HCT116 (cell line): ENCODE measurements around the gene SPATA31D4. TPM values are rescaled to one million over a fixed set of nuclear protein-coding genes. Genes with fewer than 3 reads are reported as not detected.

Source experiments
- ATAC-seq: fragments of 200-7000 bp; cut with Tn5 transposase; 2 replicates; pipeline ENCODE4 v1.9.1; 2020; ENCODE audit warnings: mild to moderate bottlenecking, moderate library complexity
- BruUV-seq: library from RNA; stranded (reverse); fragments of 400-500 nt; replicated peaks from 2 replicates; lab custom pipeline; 2021; lab: Mats Ljungman, UMichigan
- CTCF ChIA-PET: fragments of 300-600 bp; sonication (Branson Sonifier 250); formaldehyde crosslinking; loops from one replicate; lab custom pipeline; 2021; ENCODE audit warnings: antibody characterized with exemption; lab: Charles Lee
- POLR2A ChIA-PET: fragments of 300-600, 350-600 bp; sonication (Branson Sonifier 250); formaldehyde crosslinking; loops from one replicate; lab custom pipeline; 2021; ENCODE audit warnings: antibody characterized with exemption; lab: Charles Lee
- RAD21 ChIA-PET, 2 experiments: fragments of 300-600 bp; sonication (Branson Sonifier 250); formaldehyde crosslinking; loops; one replicate each; lab custom pipeline; 2023; ENCODE audit warnings: low total read pairs in 2 of 2; ENCODE audit not compliant: uncharacterized antibody in 2 of 2, unreplicated experiment in 2 of 2, low non-redundant PET in 1 of 2; lab: Charles Lee
- DNase-seq: peaks from one replicate; pipeline ENCODE4 v3.0.0-alpha.2; 2010; ENCODE audit warnings: low read depth, low spot score
- H2AFZ ChIP-seq: fragments of 200-600 bp; shearing (Covaris generic), sonication (generic); 2 replicates; pipeline ENCODE4 v1.6.1; 2017; ENCODE audit warnings: low read depth, mixed run types, mixed read lengths, antibody characterized with exemption, low read length; ENCODE audit not compliant: poor library complexity, severe bottlenecking
- H3K27ac ChIP-seq: 2 replicates; pipeline ENCODE4 v1.5.1; 2012; ENCODE audit warnings: low read depth, low read length
- H3K27me3 ChIP-seq: fragments of 200-600 bp; sonication (generic); 2 replicates; pipeline ENCODE4 v1.6.1; 2016; ENCODE audit warnings: mixed run types, low read length, mixed read lengths; ENCODE audit not compliant: insufficient read depth
- H3K36me3 ChIP-seq, 2 experiments: fragments of 200-500 bp in 1 of 2; fragments of 200-600 bp in 1 of 2; sonication (Bioruptor generic) in 1 of 2; sonication (generic) in 1 of 2; 2 replicates each; pipeline versions ENCODE4 v1.5.1 to v1.6.1; 2014 to 2016; ENCODE audit warnings: low read length in 2 of 2, inconsistent platforms in 1 of 2, mixed read lengths in 1 of 2, mixed run types in 1 of 2; ENCODE audit not compliant: insufficient read depth in 2 of 2, control insufficient read depth in 1 of 2
- H3K4me1 ChIP-seq, 2 experiments: fragments of 200-600 bp in 1 of 2; sonication (generic) in 1 of 2; 2 replicates each; pipeline versions ENCODE4 v1.5.1 to v1.6.1; 2012 to 2017; ENCODE audit warnings: low read length in 2 of 2, inconsistent platforms in 1 of 2, mild to moderate bottlenecking in 1 of 2, mixed read lengths in 1 of 2, mixed run types in 1 of 2, moderate library complexity in 1 of 2; ENCODE audit not compliant: insufficient read depth in 2 of 2, control insufficient read depth in 1 of 2
- H3K4me2 ChIP-seq: fragments of 200-600 bp; sonication (generic); 2 replicates; pipeline ENCODE4 v1.6.1; 2017; ENCODE audit warnings: mixed run types, low read length, mixed read lengths
- H3K4me3 ChIP-seq, 2 experiments: fragments of 200-600 bp in 1 of 2; sonication (generic) in 1 of 2; replicated peaks in 1 of 2; 2 replicates each; pipeline ENCODE4 v1.5.1; 2011 to 2016; ENCODE audit warnings: low read length in 2 of 2, control low read depth in 1 of 2, low read depth in 1 of 2, mild to moderate bottlenecking in 1 of 2, mixed read lengths in 1 of 2, mixed run types in 1 of 2
- H3K79me2 ChIP-seq: fragments of 200-600 bp; sonication (generic); 2 replicates; pipeline ENCODE4 v1.6.1; 2017; ENCODE audit warnings: mild to moderate bottlenecking, mixed run types, low read length, moderate library complexity, mixed read lengths; ENCODE audit not compliant: insufficient read depth
- H3K9ac ChIP-seq: fragments of 200-600 bp; sonication (generic); 2 replicates; pipeline ENCODE4 v1.6.1; 2016; ENCODE audit warnings: low read length, mixed read lengths
- H3K9me2 ChIP-seq: fragments of 200-600 bp; sonication (generic), shearing (Covaris generic); 2 replicates; pipeline ENCODE4 v1.6.1; 2017; ENCODE audit warnings: mixed run types, mild to moderate bottlenecking, moderate library complexity; ENCODE audit not compliant: insufficient read depth
- H3K9me3 ChIP-seq, 2 experiments: fragments of 200-500 bp in 1 of 2; fragments of 200-600 bp in 1 of 2; sonication (Bioruptor generic) in 1 of 2; sonication (generic) in 1 of 2; 2 replicates each; pipeline ENCODE4 v1.6.1; 2014 to 2017; ENCODE audit warnings: low read length in 2 of 2, mixed read lengths in 2 of 2, inconsistent platforms in 1 of 2, low read depth in 1 of 2, mild to moderate bottlenecking in 1 of 2, mixed run types in 1 of 2, moderate library complexity in 1 of 2; ENCODE audit not compliant: control insufficient read depth in 1 of 2, insufficient read depth in 1 of 2
- H4K20me1 ChIP-seq: fragments of 200-600 bp; sonication (generic), shearing (Covaris generic); 2 replicates; pipeline ENCODE4 v1.6.1; 2017; ENCODE audit warnings: mixed run types, mild to moderate bottlenecking, moderate library complexity; ENCODE audit not compliant: insufficient read depth
- CBX3 ChIP-seq: IDR thresholded peaks from 2 replicates; pipeline ENCODE4 v1.6.1; 2012; ENCODE audit warnings: low read depth
- EGR1 ChIP-seq: IDR thresholded peaks from 2 replicates; pipeline ENCODE4 v1.6.1; 2012; ENCODE audit warnings: low read depth
- ELF1 ChIP-seq: IDR thresholded peaks from 2 replicates; pipeline ENCODE4 v1.6.1; 2012; ENCODE audit warnings: low read depth, borderline replicate concordance
- EZH2 ChIP-seq: fragments of 200-600 bp; sonication (generic); IDR thresholded peaks from 2 replicates; pipeline ENCODE4 v1.6.1; 2017; ENCODE audit warnings: antibody characterized with exemption, mixed run types
- FOSL1 ChIP-seq: IDR thresholded peaks from 2 replicates; pipeline ENCODE4 v1.6.1; 2012; ENCODE audit warnings: low read depth
- POLR2A ChIP-seq: IDR thresholded peaks from 2 replicates; pipeline ENCODE4 v1.7.0; 2011; ENCODE audit warnings: borderline replicate concordance; ENCODE audit not compliant: insufficient read depth, insufficient read length; ENCODE audit errors: extremely low read depth
- SIN3A ChIP-seq: IDR thresholded peaks from 2 replicates; pipeline ENCODE4 v1.6.1; 2012; ENCODE audit warnings: low read depth
- SRF ChIP-seq: IDR thresholded peaks from 2 replicates; pipeline ENCODE4 v1.6.1; 2012; ENCODE audit warnings: low read depth
- YY1 ChIP-seq: IDR thresholded peaks from 2 replicates; pipeline ENCODE4 v1.6.1; 2011; ENCODE audit warnings: low read length, low read depth, moderate library complexity, mild to moderate bottlenecking; ENCODE audit not compliant: insufficient replicate concordance; ENCODE audit errors: extremely low read depth
- ZFX ChIP-seq: fragments of 450-650 bp; IDR thresholded peaks from 2 replicates; pipeline ENCODE4 v1.6.1; 2017
- ZNF274 ChIP-seq: fragments of 200-500 bp; sonication (Bioruptor generic); IDR thresholded peaks from 2 replicates; pipeline ENCODE4 v1.6.1; 2014; ENCODE audit warnings: mild to moderate bottlenecking, low read depth, low read length, inconsistent platforms
- intact Hi-C: fragments of 100-400 bp; cut with micrococcal nuclease; formaldehyde crosslinking; loops from 2 replicates; pipeline ENCODE4 v1.10.0; 2022
- total RNA-seq: library from RNA; stranded (reverse); gene quantifications from one replicate; pipeline ENCODE4 v1.2.1, GENCODE V29; 2021; ENCODE audit not compliant: unreplicated experiment
- TF ChIP-seq, protein P1 (sequence below): IDR thresholded peaks from 2 replicates; pipeline ENCODE4 v1.6.1; 2012
- TF ChIP-seq, protein P2 (sequence below): IDR thresholded peaks from 2 replicates; pipeline ENCODE4 v1.6.1; 2012
- TF ChIP-seq, protein P3 (sequence below): IDR thresholded peaks from 2 replicates; pipeline ENCODE4 v1.6.1; 2011; ENCODE audit warnings: mild to moderate bottlenecking, low read length, moderate library complexity; ENCODE audit not compliant: insufficient replicate concordance; ENCODE audit errors: extremely low read depth

The SPATA31D4 gene
- total RNA-seq, 1 experiment from 2014 or later = not detected

DNA sequence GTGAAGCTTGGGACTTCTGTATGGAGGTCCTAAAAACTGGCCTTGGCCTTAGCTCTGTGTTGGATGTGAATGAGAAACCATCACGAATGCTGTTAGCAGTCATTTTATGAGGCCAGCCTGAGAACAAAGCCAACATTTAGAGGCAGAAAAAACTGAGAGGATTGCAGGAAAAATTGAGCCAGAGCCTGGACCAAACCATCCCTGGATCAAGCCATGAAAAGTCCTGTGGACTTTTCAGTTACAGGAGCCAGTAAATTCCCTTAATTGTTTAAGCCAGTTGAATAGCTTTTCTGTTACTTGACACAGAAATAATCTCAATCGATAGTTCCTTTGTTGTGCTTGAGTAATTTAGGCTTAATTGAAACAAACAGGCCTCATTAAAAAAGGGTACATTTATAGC is 42.6 kb upstream of the SPATA31D4 start:
- ATAC-seq = no peak
- Histone ChIP-seq H3K27ac (no peak overlapping the region), H3K79me2 (no peaks in the 10 kb centered on the region), H3K9me2 (no peaks in the 10 kb centered on the region), H3K36me3 (no peaks in the 10 kb centered on the region), H3K4me1 (no peaks in the 10 kb centered on the region), H2AFZ (no peak overlapping the region), H3K27me3 (no peaks in the 10 kb centered on the region), H4K20me1 (no peaks in the 10 kb centered on the region), H3K9me3 (no peaks in the 10 kb centered on the region), H3K4me3 (no peak overlapping the region), H3K4me2 (no peak overlapping the region), H3K9ac (no peak overlapping the region)
- no peak for DNase-seq
- ChIA-PET CTCF (no interaction called here), POLR2A (no interaction called here), RAD21 (no interaction called here)
- intact Hi-C loops = no loop called here
- TF ChIP-seq, protein P1, sequence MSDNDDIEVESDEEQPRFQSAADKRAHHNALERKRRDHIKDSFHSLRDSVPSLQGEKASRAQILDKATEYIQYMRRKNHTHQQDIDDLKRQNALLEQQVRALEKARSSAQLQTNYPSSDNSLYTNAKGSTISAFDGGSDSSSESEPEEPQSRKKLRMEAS = no peak
- TF ChIP-seq CBX3 (no peak), EZH2 (no peak), SIN3A (no peak), POLR2A (no peak), ELF1 (no peak), EGR1 (no peak), SRF (no peak), ZNF274 (no peak), YY1 (no peak), FOSL1 (no peak), ZFX (no peak)
- TF ChIP-seq, protein P2, sequence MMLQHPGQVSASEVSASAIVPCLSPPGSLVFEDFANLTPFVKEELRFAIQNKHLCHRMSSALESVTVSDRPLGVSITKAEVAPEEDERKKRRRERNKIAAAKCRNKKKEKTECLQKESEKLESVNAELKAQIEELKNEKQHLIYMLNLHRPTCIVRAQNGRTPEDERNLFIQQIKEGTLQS = no peak
- TF ChIP-seq, protein P3, sequence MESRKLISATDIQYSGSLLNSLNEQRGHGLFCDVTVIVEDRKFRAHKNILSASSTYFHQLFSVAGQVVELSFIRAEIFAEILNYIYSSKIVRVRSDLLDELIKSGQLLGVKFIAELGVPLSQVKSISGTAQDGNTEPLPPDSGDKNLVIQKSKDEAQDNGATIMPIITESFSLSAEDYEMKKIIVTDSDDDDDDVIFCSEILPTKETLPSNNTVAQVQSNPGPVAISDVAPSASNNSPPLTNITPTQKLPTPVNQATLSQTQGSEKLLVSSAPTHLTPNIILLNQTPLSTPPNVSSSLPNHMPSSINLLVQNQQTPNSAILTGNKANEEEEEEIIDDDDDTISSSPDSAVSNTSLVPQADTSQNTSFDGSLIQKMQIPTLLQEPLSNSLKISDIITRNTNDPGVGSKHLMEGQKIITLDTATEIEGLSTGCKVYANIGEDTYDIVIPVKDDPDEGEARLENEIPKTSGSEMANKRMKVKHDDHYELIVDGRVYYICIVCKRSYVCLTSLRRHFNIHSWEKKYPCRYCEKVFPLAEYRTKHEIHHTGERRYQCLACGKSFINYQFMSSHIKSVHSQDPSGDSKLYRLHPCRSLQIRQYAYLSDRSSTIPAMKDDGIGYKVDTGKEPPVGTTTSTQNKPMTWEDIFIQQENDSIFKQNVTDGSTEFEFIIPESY = no peak
- no TSS peak for BruUV-seq
